SK-N-SH (cell line): ENCODE measurements around the gene FZR1.

ENCODE experiments used
- EZH2phosphoT487 ChIP-seq: fragments of 200-600 bp; sonication (generic); IDR thresholded peaks from 2 replicates; pipeline ENCODE4 v1.6.1; 2017; ENCODE audit warnings: low read depth, mixed run types, mild to moderate bottlenecking, antibody characterized with exemption, moderate library complexity, borderline replicate concordance
- FOXJ3 ChIP-seq: sonication (generic); formaldehyde crosslinking; IDR thresholded peaks from 2 replicates; pipeline ENCODE4 v1.5.1; 2020; ENCODE audit warnings: mild to moderate bottlenecking, missing genetic modification reagents
- FOXM1 ChIP-seq: IDR thresholded peaks from 2 replicates; pipeline ENCODE4 v1.4.0; 2012; ENCODE audit warnings: low read depth, mild to moderate bottlenecking
- POLR2AphosphoS5 ChIP-seq: IDR thresholded peaks from 2 replicates; pipeline ENCODE4 v1.6.1; 2012; ENCODE audit warnings: low read depth, low read length
- RAD21 ChIP-seq: IDR thresholded peaks from 2 replicates; pipeline ENCODE4 v1.6.1; 2012; ENCODE audit warnings: mild to moderate bottlenecking, low read length
- RFX5 ChIP-seq: IDR thresholded peaks from 2 replicates; pipeline ENCODE4 v1.6.1; 2012; ENCODE audit warnings: mild to moderate bottlenecking, improper control_type of control experiment, low read length
- RXRA ChIP-seq: IDR thresholded peaks from 2 replicates; pipeline ENCODE4 v1.4.0; 2012; ENCODE audit warnings: low read depth, mild to moderate bottlenecking, borderline replicate concordance
- SMC3 ChIP-seq: IDR thresholded peaks from 2 replicates; pipeline ENCODE4 v1.6.1; 2012; ENCODE audit warnings: low read depth, low read length, improper control_type of control experiment
- YY1 ChIP-seq: IDR thresholded peaks from 2 replicates; pipeline ENCODE4 v1.4.0; 2012; ENCODE audit warnings: low read depth, mild to moderate bottlenecking
- TF ChIP-seq, protein P1 (sequence below): fragments of 200-600 bp; sonication (generic); IDR thresholded peaks from 2 replicates; pipeline ENCODE4 v1.6.1; 2017; ENCODE audit warnings: antibody characterized with exemption, mild to moderate bottlenecking, moderate library complexity
- TF ChIP-seq, protein P2 (sequence below): IDR thresholded peaks from 2 replicates; pipeline ENCODE4 v1.4.0; 2012; ENCODE audit warnings: low read depth, borderline replicate concordance
- TF ChIP-seq, protein P3 (sequence below): fragments of 150-350 bp; IDR thresholded peaks from 2 replicates; pipeline ENCODE4 v1.6.1; 2017; ENCODE audit warnings: antibody characterized with exemption, low read length, low read depth, borderline replicate concordance
- TF ChIP-seq, protein P4 (sequence below): IDR thresholded peaks from 2 replicates; pipeline ENCODE4 v1.6.1; 2012; ENCODE audit warnings: mild to moderate bottlenecking, low read depth, low read length, moderate library complexity

DNA sequence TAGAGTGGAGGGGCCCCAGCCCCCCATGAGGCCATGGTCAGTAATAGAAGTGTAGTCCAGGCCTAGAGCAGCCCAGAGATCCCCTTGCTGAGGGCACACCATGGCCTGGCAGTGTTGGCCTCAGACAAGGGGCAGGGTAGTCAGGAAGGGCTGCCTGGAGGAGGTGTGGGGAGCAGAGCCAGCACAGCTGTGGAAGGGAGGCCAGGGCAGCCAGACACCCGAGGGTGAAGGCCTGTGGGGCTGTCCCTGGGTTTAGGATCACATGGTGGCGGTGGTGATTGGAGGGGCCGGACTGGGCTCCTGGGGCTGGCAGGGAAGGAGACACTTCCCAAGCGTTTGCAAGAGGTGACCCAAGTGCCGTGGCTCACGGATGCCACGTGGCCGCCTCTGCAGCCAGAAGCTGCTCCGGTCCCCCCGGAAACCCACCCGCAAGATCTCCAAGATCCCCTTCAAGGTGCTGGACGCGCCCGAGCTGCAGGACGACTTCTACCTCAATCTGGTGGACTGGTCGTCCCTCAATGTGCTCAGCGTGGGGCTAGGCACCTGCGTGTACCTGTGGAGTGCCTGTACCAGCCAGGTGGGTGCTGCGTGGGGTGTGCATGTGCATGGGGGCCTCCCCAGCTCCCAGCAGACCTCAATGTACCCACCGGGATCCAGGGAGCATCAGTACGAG lies 21.3 kb downstream of the FZR1 start:
- no peak for TF ChIP-seq FOXM1
- no peak for TF ChIP-seq EZH2phosphoT487
- TF ChIP-seq, protein P1, sequence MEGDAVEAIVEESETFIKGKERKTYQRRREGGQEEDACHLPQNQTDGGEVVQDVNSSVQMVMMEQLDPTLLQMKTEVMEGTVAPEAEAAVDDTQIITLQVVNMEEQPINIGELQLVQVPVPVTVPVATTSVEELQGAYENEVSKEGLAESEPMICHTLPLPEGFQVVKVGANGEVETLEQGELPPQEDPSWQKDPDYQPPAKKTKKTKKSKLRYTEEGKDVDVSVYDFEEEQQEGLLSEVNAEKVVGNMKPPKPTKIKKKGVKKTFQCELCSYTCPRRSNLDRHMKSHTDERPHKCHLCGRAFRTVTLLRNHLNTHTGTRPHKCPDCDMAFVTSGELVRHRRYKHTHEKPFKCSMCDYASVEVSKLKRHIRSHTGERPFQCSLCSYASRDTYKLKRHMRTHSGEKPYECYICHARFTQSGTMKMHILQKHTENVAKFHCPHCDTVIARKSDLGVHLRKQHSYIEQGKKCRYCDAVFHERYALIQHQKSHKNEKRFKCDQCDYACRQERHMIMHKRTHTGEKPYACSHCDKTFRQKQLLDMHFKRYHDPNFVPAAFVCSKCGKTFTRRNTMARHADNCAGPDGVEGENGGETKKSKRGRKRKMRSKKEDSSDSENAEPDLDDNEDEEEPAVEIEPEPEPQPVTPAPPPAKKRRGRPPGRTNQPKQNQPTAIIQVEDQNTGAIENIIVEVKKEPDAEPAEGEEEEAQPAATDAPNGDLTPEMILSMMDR: no peak
- TF ChIP-seq, protein P2, sequence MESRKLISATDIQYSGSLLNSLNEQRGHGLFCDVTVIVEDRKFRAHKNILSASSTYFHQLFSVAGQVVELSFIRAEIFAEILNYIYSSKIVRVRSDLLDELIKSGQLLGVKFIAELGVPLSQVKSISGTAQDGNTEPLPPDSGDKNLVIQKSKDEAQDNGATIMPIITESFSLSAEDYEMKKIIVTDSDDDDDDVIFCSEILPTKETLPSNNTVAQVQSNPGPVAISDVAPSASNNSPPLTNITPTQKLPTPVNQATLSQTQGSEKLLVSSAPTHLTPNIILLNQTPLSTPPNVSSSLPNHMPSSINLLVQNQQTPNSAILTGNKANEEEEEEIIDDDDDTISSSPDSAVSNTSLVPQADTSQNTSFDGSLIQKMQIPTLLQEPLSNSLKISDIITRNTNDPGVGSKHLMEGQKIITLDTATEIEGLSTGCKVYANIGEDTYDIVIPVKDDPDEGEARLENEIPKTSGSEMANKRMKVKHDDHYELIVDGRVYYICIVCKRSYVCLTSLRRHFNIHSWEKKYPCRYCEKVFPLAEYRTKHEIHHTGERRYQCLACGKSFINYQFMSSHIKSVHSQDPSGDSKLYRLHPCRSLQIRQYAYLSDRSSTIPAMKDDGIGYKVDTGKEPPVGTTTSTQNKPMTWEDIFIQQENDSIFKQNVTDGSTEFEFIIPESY: no peak
- TF ChIP-seq RFX5: no peak
- TF ChIP-seq, protein P3, sequence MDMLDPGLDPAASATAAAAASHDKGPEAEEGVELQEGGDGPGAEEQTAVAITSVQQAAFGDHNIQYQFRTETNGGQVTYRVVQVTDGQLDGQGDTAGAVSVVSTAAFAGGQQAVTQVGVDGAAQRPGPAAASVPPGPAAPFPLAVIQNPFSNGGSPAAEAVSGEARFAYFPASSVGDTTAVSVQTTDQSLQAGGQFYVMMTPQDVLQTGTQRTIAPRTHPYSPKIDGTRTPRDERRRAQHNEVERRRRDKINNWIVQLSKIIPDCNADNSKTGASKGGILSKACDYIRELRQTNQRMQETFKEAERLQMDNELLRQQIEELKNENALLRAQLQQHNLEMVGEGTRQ: no peak
- TF ChIP-seq, protein P4, sequence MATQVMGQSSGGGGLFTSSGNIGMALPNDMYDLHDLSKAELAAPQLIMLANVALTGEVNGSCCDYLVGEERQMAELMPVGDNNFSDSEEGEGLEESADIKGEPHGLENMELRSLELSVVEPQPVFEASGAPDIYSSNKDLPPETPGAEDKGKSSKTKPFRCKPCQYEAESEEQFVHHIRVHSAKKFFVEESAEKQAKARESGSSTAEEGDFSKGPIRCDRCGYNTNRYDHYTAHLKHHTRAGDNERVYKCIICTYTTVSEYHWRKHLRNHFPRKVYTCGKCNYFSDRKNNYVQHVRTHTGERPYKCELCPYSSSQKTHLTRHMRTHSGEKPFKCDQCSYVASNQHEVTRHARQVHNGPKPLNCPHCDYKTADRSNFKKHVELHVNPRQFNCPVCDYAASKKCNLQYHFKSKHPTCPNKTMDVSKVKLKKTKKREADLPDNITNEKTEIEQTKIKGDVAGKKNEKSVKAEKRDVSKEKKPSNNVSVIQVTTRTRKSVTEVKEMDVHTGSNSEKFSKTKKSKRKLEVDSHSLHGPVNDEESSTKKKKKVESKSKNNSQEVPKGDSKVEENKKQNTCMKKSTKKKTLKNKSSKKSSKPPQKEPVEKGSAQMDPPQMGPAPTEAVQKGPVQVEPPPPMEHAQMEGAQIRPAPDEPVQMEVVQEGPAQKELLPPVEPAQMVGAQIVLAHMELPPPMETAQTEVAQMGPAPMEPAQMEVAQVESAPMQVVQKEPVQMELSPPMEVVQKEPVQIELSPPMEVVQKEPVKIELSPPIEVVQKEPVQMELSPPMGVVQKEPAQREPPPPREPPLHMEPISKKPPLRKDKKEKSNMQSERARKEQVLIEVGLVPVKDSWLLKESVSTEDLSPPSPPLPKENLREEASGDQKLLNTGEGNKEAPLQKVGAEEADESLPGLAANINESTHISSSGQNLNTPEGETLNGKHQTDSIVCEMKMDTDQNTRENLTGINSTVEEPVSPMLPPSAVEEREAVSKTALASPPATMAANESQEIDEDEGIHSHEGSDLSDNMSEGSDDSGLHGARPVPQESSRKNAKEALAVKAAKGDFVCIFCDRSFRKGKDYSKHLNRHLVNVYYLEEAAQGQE: no peak
- no peak for TF ChIP-seq RAD21
- no peak for TF ChIP-seq POLR2AphosphoS5
- TF ChIP-seq RXRA: no peak
- no peak for TF ChIP-seq YY1
- TF ChIP-seq FOXJ3 (CRISPR knock-in tag): no peak
- no peak for TF ChIP-seq SMC3
